Endometrium (tissue), 2 donors: ENCODE measurements around the gene MBD3L2.
"Not testable (repeated sequence)": the region's sequence is repeated elsewhere in the genome, so short reads cannot be mapped to it uniquely, and the experiment has no call there.

Experiments used
- FAIRE-seq: peaks from 2 replicates; lab custom pipeline; 2012; peaks lifted over from hg19 to GRCh38; lab: Jason Lieb, UNC
- donor health status: control.
- donor health status: control.

MBD3L2 gene

GRCh38 chr19:7049021-7049420 is at the start of gene MBD3L2:
TSS of gene MBD3L2 (plus strand) at chr19:7049321. CDS start at chr19:7049374, 53 bp downstream.
- FAIRE-seq: not testable (repeated sequence)

GRCh38 chr19:6999933-7000332 is 49.2 kb upstream of the MBD3L2 start:
- no peak for FAIRE-seq

GRCh38 chr19:7000333-7000732 is 48.8 kb upstream of the MBD3L2 start:
- FAIRE-seq: no peak

GRCh38 chr19:7000816-7001215 is 48.3 kb upstream of the MBD3L2 start:
- no peak for FAIRE-seq

GRCh38 chr19:7004313-7004931 is 44.7 kb upstream of the MBD3L2 start:
- FAIRE-seq: no peak

GRCh38 chr19:7006135-7006704 is 42.9 kb upstream of the MBD3L2 start:
- no peak for FAIRE-seq

- no peak for FAIRE-seq
Measured at GRCh38 chr19:7007859-7008258, 41.3 kb upstream of the MBD3L2 start.

- FAIRE-seq: no peak
Measured at GRCh38 chr19:7010722-7011593, 38.2 kb upstream of the MBD3L2 start.

GRCh38 chr19:7013678-7014077 is 35.4 kb upstream of the MBD3L2 start:
- FAIRE-seq: no peak

GRCh38 chr19:7018828-7019227 is 30.3 kb upstream of the MBD3L2 start:
- no peak for FAIRE-seq

- not testable (repeated sequence) for FAIRE-seq
Measured at GRCh38 chr19:7021331-7021730, 27.8 kb upstream of the MBD3L2 start, which contains the start of gene MBD3L2B. TSS of gene MBD3L2B (minus strand) at chr19:7021431. CDS start at chr19:7021397, 34 bp downstream.

GRCh38 chr19:7028790-7029189 is 20.3 kb upstream of the MBD3L2 start:
- FAIRE-seq: not testable (repeated sequence)

GRCh38 chr19:7030278-7030677 is 18.8 kb upstream of the MBD3L2 start, which contains the start of gene MBD3L5:
TSS of gene MBD3L5 (plus strand) at chr19:7030578. CDS start at chr19:7030612, 34 bp downstream.
- FAIRE-seq: not testable (repeated sequence)

- FAIRE-seq: not testable (repeated sequence)
Measured at GRCh38 chr19:7040079-7040478, 9.0 kb upstream of the MBD3L2 start, which contains the start of gene MBD3L4. TSS of gene MBD3L4 (minus strand) at chr19:7040179. CDS start at chr19:7040144, 35 bp downstream.

GRCh38 chr19:7041563-7041962 is 7.6 kb upstream of the MBD3L2 start:
- not testable (repeated sequence) for FAIRE-seq

GRCh38 chr19:7051421-7051820 is 2.3 kb downstream of the MBD3L2 start:
- FAIRE-seq: not testable (repeated sequence)

GRCh38 chr19:7052896-7053295 is 3.8 kb downstream of the MBD3L2 start:
- not testable (repeated sequence) for FAIRE-seq

- peak; percentile 51 for FAIRE-seq
Measured at GRCh38 chr19:7054635-7055368, 5.7 kb downstream of the MBD3L2 start.

GRCh38 chr19:7055679-7056078 is 6.6 kb downstream of the MBD3L2 start:
- FAIRE-seq: not testable (repeated sequence)

- FAIRE-seq: not testable (repeated sequence)
Measured at GRCh38 chr19:7056371-7056770, 7.2 kb downstream of the MBD3L2 start.

GRCh38 chr19:7058576-7058975 is 9.5 kb downstream of the MBD3L2 start, which contains the start of gene MBD3L3:
TSS of gene MBD3L3 (minus strand) at chr19:7058676. CDS start at chr19:7058605, 71 bp downstream.
- FAIRE-seq: not testable (repeated sequence)

GRCh38 chr19:7059977-7060376 is 10.9 kb downstream of the MBD3L2 start:
- not testable (repeated sequence) for FAIRE-seq
